Activated effector memory CD4-positive, alpha-beta T cell treated with anti-CD3 and anti-CD28 coated beads, Interleukin-2, amount 50 U/mL, for 16 hours (primary cell): Measurements from ENCODE around the gene MYBL2.
A peak's percentile ranks its signal among the peaks of the same experiment; 100 is the strongest.

Experiments
- DNase-seq: peaks from one replicate; pipeline ENCODE4 v3.0.0-alpha.2; 2020

Gene MYBL2

DNA sequence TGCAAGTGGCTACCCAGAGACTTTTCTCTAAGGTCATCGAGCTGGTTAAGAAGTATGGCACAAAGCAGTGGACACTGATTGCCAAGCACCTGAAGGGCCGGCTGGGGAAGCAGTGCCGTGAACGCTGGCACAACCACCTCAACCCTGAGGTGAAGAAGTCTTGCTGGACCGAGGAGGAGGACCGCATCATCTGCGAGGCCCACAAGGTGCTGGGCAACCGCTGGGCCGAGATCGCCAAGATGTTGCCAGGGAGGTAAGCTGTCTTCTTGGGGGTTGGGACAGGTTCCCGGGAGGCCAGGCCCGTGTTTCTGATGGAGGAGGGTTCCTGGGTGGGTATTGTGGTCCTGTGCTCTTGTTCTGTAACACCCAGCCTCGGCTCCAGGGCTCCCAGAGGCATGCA, 19.9 kb downstream of the MYBL2 start:
- no peak for DNase-seq

DNA sequence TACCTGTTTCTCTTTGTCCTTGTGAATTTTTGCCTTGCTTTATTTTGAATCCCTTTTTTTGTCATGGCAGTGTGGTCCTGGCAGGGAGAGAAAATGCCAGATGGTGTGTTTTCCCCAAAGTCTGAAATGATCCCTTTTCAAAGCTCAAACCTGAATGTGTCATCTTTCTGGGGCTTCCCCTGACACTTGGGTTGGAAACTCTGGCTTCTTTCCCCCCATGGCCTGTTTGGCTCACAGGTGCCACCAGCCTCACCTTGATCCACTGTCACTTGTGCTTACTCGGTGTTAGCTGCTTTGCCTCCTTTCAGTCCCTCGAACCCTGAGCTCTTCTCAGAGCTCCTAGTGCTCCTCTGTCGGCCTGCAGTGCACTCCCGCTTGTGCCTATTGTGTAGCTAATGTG, 22.3 kb downstream of the MYBL2 start:
- DNase-seq: no peak

DNA sequence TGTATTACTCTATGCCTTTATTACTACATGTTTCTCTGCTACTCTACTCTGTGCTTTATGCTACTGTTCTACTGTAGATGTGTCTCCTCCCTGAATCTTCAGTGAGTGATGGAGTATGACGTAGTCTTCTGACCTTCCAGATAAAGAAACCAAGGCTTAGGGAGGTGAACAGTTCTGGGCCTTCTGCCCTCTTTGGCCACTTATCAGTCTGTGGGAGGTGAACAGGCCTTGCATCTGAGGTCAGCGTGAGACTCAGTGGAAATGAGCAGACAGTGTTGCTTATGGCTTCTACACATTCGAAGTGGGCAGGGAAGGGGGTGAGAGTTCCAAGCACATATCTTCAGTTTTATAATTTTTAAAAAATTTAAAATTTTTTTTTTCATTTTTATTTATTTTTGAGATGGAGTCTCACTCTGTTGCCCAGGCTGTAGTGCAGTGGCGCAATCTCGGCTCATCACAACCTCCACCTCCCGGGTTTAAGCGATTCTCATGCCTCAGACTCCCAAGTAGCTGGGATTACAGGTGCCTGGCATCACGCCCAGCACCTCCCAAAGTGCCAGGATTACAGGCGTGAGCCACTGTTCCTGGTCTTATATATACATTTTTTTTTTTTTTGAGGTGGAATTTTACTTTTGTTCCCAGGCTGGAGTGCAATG, 24.2 kb downstream of the MYBL2 start:
- DNase-seq: no peak

DNA sequence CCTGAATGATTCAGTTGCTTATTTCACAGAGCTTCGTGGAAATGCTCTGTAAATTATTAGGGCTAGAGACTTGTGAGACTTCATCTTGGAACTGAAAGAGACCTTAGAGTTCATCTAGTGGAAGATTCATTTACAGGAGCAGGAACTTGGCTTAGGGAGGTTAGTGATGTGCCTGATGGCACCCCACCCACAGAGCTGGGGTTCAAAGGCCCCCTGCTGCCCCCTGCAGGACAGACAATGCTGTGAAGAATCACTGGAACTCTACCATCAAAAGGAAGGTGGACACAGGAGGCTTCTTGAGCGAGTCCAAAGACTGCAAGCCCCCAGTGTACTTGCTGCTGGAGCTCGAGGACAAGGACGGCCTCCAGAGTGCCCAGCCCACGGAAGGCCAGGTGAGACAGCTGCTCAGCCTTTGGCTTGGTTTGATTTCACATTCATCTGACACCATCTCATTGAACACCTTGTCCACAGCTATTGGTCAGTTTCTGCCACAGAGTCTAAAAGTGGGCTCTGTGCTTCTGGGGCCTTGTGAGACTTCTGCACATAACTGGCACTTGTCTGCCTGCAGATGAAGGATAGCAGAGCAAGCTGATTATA, 25.1 kb downstream of the MYBL2 start:
- DNase-seq: peak; percentile 79

DNA sequence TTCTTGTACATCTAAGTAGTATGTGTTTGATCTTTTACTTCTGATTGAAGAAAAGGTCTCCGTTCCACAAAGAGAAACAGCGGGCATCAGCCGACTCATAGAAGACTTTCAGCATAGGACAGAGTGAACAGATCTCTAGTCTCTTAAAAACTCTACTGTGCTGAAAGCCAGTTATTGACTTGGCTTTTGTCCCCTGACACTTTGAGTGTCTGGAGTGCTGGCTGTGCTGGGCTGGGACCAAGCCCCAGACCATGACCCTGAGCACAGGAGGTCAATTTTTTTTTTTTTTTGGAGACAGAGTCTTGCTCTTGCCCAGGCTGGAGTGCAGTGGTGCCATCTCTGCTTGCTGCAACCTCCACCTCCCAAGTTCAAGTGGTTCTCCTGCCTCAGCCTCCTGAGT, 27.8 kb downstream of the MYBL2 start:
- DNase-seq: no peak

DNA sequence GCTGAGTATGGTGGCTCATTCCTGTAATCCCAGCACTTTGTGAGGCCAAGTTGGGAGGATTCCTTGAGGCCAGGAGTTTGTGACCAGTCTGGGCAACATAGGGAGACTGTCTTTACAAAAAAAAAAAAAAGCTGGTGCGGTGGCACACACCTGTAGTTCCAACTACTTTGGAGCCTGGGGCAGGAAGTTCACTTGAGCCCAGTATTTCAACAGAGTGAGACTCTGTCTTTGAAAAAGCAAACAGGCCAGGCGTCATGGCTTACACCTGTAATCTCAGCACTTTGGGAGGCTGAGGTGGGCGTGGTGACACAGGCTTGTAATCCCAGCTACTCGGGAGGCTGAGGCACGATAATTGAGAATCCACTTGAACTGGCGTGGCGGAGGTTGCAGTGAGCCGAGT, 28.7 kb downstream of the MYBL2 start:
- no peak for DNase-seq

DNA sequence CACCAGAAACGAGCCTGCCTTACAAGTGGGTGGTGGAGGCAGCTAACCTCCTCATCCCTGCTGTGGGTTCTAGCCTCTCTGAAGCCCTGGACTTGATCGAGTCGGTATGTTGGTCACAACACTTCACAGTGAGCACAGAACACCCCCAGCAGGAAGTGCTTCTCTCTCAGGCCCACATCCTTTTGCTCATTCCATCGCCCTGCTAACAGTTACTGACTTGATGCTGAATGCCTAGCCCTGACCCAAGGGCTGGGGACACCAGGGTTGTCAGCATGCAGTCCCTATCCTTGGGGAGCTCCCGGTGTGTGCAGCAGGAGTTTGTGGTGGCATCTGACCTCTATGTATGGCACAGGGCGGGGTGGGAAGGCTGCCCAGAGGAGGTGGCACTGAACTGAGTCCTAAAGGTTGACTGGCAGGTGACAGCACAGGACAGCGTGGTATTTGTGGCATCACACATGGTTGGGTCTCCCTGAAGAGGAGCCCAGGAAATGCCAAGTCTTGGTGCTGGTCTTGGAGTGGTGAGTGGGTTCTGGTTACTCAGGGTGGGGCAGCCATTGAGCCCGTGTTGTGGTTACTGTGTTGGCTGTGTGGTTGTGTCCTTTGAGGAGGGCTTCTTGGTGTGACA, 33.1 kb downstream of the MYBL2 start:
- no peak for DNase-seq

DNA sequence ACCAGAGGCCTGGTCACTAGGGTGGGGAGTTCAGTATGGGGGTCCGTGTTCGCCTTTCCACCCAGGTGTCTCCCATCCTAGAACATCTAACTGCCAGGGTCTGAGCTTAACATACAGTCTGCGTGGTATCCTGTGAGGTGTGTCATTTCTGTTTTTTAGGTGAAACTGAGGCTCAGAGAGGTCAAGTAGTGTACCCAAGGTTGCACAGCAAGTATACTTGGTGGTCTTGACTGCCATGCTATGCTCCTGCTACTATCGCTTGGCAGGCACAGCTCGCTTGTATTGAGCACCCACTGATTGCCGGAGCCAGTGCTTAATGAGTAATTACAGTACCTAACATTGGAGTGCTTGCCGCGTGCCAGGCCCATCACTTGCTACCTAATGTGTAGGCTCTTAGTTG, 33.7 kb downstream of the MYBL2 start:
- DNase-seq: no peak

DNA sequence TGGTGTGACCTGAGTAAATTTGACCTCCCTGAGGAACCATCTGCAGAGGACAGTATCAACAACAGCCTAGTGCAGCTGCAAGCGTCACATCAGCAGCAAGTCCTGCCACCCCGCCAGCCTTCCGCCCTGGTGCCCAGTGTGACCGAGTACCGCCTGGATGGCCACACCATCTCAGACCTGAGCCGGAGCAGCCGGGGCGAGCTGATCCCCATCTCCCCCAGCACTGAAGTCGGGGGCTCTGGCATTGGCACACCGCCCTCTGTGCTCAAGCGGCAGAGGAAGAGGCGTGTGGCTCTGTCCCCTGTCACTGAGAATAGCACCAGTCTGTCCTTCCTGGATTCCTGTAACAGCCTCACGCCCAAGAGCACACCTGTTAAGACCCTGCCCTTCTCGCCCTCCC, 35.6 kb downstream of the MYBL2 start:
- DNase-seq: no peak

DNA sequence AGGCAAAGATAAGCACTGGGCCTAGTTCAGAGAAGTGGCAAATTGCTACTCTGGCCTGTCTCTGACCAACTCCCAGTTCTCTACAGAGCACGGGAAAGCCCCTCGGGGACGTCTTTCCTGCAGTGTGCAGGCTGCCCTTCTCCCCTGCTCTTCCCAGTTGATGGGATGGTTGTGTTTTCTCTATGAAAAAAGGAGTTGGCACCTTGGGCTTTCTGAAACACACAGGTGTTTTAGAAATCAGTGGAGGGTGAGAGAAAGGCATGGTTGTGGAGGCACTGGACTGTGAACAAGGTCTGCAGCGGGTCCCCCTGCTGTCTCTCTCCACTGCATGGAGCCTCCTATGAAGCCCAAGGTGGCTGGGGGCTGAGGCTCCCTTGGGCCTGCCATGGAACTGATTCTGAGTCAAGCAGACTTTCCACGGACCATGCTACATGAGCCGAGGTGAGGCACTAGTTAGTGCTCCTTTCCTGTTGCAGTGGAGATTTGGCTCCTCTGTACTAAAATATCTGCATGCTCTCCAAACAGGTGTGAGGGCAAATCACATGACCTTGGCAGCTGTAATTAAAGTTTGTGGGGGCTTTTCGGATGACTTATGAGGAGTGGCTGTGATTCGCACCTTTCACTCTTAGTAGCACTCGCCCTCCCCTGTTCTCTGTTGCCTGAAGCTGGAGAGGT, 43.6 kb downstream of the MYBL2 start:
- DNase-seq: no peak

DNA sequence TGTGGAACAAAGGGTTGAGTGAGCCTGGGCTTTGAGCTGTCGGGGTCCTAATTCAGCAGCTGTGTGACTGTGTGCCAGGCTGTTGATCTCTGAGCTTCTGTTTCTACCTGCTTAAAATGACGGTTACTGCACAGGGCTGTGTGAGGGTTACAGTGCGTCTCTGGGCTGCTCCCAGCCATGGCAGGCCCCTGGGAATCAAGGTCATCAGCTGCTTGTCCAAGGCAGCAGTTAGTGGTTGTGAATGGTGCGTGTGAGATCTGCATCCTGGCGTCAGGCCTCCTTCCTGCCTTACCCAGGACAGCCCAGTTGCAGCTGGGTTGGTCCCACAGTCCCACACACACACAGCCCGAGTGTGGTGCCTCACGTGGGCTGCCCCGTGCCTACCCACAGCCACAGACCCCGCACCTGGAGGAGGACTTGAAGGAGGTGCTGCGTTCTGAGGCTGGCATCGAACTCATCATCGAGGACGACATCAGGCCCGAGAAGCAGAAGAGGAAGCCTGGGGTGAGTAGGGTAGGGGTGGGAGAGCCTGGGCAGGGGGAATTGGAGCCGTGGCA, 44.3 kb downstream of the MYBL2 start:
- no peak for DNase-seq

DNA sequence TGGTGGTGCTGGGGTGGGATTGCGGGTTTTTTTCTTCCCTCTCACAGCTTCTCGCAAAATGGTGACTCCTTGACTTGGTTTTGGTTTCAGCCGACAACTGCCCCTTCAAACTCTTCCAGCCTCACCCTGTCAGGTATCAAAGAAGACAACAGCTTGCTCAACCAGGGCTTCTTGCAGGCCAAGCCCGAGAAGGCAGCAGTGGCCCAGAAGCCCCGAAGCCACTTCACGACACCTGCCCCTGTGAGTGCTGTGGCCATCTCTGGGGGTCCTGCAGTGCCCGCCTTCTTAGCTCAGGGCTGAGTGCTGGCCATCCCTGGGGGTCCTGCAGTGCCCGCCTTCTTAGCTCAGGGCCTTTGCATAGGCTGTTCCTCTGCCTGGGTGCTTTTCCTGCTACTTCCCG, 48.1 kb downstream of the MYBL2 start:
- DNase-seq: no peak

DNA sequence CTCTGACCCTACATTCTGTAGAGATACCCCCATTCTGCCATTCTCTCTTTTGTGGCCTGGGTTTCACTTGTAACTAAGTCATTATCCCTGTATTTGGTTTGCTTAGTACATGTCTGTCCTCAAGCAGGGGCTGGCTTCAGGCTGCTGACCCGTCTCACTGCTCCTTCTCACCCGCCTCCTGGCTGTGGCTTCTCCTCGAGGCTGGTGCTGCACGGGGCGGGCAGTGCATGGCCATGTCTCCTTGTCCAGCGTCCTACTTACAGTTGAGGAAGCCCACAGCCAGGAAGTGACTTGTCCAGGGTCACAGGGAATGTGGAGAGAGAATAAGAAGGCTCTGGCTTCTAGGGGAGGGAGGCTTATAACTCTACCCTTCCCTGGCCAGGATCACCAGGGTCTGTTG, 48.6 kb downstream of the MYBL2 start:
- DNase-seq: no peak

DNA sequence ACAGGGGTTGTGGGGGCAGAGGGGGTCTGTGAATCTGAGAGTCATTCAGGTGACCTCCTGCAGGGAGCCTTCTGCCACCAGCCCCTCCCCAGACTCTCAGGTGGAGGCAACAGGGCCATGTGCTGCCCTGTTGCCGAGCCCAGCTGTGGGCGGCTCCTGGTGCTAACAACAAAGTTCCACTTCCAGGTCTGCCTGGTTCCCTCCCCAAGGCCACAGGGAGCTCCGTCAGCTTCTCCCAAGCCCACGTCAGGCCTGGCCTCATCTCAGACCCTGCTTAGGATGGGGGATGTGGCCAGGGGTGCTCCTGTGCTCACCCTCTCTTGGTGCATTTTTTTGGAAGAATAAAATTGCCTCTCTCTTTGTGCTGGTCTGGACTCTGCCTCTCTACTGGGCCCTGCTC, 49.2 kb downstream of the MYBL2 start:
- DNase-seq: no peak

DNA sequence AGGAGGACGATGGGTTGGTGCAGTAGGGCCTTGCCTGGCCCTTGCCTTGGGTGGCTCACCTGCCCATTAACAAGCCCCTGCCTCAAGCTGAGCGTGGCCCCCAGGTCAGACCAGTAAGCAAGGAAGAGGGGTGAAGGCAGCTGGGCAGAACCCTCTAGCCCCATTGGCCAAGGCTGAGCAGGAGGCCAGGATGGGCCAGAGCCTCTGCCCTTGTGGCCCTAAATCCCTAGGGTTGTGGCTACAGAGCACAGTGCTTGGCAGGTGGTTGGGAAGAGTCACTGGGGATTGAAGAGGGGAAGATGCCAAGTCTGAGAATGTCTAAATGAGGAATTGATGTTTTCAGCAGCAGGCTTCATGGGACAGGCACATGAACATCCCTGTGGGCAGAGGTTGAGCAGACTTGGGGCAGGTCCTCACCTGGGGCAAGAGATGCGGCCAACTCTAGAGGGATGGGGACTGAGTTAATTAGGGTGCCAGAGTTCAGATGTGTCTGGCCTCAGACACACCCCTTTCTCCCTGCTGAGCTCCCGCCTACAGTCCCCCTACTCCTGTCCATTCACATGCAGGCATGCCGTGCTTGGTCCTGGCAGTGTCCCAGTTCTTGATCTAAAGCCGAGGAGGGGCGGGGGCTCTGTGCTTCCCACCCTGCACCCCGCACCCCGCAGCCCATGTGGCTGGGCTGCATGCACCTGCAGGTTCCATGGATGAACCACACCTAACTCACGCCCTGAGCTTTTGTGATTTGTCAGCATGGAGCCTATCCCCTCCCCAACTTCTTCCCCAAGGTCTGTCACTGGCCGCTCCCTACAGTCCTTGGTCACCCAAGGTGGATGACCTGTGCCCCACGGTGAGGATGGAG, 50.1 kb downstream of the MYBL2 start:
- DNase-seq: no peak

DNA sequence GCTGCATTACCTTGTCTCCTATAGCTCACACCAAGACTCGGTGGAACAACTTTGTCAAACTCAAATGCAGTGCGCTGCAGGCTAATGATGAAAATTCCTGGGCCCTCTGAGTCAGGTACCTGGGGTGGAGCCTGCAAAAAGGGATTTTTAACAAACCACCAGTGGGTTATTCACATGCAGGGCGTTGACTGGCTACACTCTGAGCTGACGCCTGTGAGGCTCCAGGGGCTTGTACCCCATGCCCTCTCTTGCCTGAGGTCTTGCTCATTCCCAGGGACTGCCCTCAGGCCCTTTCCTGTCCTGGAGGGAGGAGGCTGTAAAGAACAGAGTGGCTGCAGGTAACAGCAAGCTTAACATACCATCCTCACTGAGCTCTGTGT, 50.7 kb downstream of the MYBL2 start:
- no peak for DNase-seq

DNA sequence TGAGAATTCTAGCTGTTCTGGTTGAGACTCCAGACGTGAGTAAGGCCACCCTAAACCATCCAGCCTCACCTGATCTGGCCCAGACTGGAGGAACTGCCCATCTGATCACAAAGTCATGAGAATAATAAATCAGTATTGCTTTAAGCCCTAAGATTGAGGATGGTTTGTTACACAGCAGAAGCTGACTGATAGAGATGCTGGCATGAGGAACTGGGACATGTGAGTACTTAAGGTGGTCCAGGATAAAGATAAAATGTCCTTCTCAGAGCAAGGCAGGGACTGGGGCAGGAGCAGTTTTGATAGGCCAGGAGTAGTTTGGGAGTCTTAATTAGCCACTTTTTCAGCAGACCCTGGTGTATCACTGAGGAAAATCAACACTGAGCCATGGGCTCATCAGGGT, 53.1 kb downstream of the MYBL2 start:
- no peak for DNase-seq

DNA sequence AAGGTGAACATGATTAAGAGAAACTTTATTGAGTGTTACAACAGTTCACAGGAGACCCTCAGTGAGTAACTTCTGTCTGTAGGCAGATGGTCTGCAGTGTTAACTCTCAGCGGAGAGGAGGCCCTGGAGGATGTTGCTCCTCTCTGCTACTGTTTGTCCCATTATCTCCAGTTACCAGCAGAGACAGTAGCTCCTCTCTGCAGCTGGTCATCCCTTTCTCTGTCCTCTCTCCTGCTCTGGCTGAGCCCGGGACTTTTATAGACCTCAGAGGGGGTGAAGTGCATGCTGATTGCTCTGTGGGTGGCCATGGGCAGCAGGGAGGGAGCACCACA, 54.1 kb downstream of the MYBL2 start:
- DNase-seq: no peak

DNA sequence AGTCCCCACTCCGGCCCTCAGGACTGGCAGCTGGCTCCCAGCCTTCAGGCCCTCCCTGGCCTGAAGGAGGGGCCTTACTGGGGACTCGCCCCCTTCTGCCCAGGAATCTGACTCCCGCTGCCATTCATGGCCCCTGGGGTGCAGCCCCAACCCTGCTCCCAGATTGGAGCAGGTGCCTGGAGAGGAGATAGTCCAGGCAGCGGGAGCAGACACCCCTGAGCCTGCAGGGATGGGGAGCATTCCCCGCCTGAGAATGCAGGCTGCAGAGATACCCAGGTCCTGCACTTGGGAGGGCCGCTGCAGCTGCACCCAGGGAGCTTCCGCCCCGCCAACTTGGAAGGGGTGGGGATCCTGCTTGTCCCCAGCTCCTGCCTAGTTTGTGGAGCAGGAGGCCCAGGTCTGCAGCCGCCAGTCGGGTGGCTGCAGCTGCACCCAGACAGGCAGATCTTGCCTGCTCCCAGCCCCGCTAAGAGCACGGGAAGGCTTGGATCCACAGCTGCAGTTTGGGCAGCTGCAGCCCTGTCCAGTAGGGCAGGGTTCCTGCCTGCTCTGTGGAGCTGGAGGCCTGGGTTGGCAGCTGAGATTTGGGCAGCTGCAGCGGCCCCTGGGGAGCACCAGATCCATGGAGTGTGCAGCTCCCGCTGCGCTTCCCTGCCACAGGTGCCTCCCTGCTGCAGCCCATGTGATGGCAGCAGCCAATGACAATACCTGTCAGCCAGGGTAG, 54.7 kb downstream of the MYBL2 start:
- DNase-seq: no peak

DNA sequence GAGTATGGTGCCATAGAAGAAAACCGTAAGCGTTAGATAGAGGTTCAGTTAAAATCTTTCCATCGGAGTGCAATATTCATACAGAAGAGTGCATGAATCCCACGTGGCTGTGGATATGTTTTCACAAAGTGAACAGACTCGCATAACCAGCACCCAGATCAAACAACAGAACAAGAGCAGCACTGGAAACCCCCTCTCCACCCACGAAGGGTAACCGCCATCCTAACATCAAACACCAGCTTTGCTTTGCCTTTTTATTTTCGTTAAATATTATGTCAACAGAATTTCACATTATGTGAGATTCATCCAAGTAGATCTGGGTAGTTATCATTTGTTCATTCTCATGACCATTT, 55.2 kb downstream of the MYBL2 start:
- DNase-seq: peak; percentile 80

DNA sequence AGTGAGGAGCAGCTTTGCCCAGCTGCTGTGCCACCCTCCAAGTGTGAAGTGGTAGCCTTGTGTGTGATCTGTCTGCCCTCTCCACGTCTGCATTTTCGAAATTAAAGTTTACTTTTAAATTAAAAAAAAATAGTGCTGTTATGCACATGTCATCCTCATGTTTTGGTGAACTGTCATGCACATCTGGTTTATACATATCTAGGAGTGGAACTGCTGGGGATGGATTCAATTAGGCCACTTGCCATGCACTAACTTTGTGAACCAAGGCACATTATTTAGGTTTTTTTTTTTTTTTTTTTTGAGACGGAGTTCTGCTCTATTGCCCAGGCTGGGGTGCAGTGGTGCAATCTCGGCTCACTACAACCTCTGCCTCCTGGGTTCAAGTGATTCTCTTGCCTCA, 56.3 kb downstream of the MYBL2 start:
- no peak for DNase-seq

DNA sequence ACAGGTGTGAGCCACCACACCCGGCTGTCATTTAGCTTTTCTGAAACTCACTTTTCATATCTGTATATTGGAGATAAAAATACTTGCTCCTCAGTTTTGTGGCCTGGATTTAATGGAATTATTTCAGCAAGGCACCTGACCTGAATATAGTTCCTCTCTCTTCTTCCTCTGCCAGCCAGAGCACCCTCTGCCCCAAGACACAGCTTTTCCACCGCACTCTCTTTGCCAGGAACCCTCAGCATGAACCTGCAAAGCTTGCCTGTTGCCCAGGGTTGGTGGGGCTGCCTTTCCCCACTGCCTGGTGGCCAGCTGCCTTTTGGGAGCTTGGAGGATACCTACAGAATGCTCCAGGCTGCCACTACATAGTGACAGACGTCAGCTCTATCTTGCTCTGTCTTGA, 56.8 kb downstream of the MYBL2 start:
- no peak for DNase-seq

DNA sequence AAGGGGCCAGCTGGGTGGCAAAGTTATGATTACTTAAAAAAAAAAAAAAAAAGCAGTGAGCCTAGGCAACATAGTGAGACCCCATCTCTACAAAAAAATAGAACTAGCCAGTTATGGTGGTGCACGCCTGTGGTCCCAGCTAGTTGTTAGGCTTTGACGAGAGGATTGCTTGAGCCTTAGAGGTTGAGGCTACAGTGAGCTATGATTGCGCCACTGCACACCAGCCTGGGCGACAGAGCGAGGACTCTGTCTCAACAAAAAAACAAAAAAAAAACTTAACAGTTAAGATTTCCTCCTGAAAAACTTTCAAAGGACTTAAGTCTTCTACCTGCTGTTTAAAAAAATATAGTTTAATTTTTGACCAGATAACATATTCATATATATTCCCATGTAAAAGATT, 57.5 kb downstream of the MYBL2 start:
- no peak for DNase-seq
